ENCODE measurements around the gene PDXK.

- TF ChIP-seq CTCF (IDR thresholded peaks at IDR 0.05) (no peak), POLR2A (IDR thresholded peaks at IDR 0.05) (no peak)
Observed at GRCh38 chr21:43775795-43776430, 57.0 kb downstream of the PDXK start, which contains the start of gene CSTB.

Measured in testis (tissue), 2 donors.